K562 (cell line): ENCODE results near the gene PALM3. TPM values are rescaled to one million over a fixed set of nuclear protein-coding genes. Genes with fewer than 3 reads are reported as not detected.

ENCODE experiments used
- CBX3 ChIP-seq, 2 experiments: IDR thresholded peaks; 1 replicate in 1 of 2; 2 replicates in 1 of 2; pipeline ENCODE4 v1.6.1; 2012; ENCODE audit warnings: inconsistent platforms in 2 of 2, low read length in 2 of 2, borderline replicate concordance in 1 of 2, control low read depth in 1 of 2
- KLF16 ChIP-seq: IDR thresholded peaks from 2 replicates; pipeline ENCODE4 v1.6.1; 2016; ENCODE audit warnings: antibody characterized with exemption
- MXD1 ChIP-seq: fragments of 250-450 bp; sonication (Bioruptor Pico); IDR thresholded peaks from 2 replicates; pipeline ENCODE4 v1.8.0; 2021; ENCODE audit warnings: borderline replicate concordance, mild to moderate bottlenecking, moderate library complexity; ENCODE audit not compliant: poor library complexity, severe bottlenecking
- NELFE ChIP-seq: IDR thresholded peaks from 2 replicates; pipeline ENCODE4 v1.6.1; 2011; ENCODE audit warnings: mild to moderate bottlenecking; ENCODE audit not compliant: insufficient read depth, insufficient read length
- NRF1 ChIP-seq, 2 experiments: fragments of 450-650 bp; IDR thresholded peaks in 1 of 2; conservative IDR thresholded peaks in 1 of 2; 2 replicates each; pipeline ENCODE4 v1.6.1; 2014; ENCODE audit warnings: mild to moderate bottlenecking in 2 of 2
- PRPF4 ChIP-seq: fragments of 200-400 bp; formaldehyde crosslinking; IDR thresholded peaks from one replicate; pipeline ENCODE4 v1.6.1; 2017; ENCODE audit warnings: low read length, low read depth, mild to moderate bottlenecking; ENCODE audit not compliant: insufficient read depth, poor library complexity, severe bottlenecking
- PYGO2 ChIP-seq: fragments of 450-650 bp; IDR thresholded peaks from 2 replicates; pipeline ENCODE4 v1.6.1; 2016; ENCODE audit warnings: mild to moderate bottlenecking, missing genetic modification characterization, moderate library complexity, missing compliant biosample characterization
- RBM14 ChIP-seq: fragments of 200-400 bp; formaldehyde crosslinking; IDR thresholded peaks from 2 replicates; pipeline ENCODE4 v1.6.1; 2018; ENCODE audit warnings: low read depth, mild to moderate bottlenecking, low read length, moderate library complexity, borderline replicate concordance; ENCODE audit not compliant: insufficient read depth
- RNF219 ChIP-seq: fragments of 250-450 bp; sonication (Bioruptor Pico); IDR thresholded peaks from 2 replicates; pipeline ENCODE4 v1.5.0; 2022; ENCODE audit warnings: mild to moderate bottlenecking
- SIX5 ChIP-seq, 2 experiments: IDR thresholded peaks; 2 replicates each; pipeline ENCODE4 v1.6.1; 2011; ENCODE audit warnings: low read length in 2 of 2, borderline replicate concordance in 1 of 2, low read depth in 1 of 2, mild to moderate bottlenecking in 1 of 2, moderate library complexity in 1 of 2; ENCODE audit not compliant: insufficient read depth in 1 of 2
- SMAD3 ChIP-seq: fragments of 450-650 bp; formaldehyde crosslinking; conservative IDR thresholded peaks from 2 replicates; pipeline ENCODE4 v1.4.0; 2020; ENCODE audit warnings: mild to moderate bottlenecking
- SMARCB1 ChIP-seq: IDR thresholded peaks from 2 replicates; pipeline ENCODE4 v1.6.1; 2011; ENCODE audit warnings: improper control_type of control experiment, low read depth; ENCODE audit not compliant: insufficient read length
- SREBF1 ChIP-seq: fragments of 150-350 bp; IDR thresholded peaks from 2 replicates; pipeline ENCODE4 v1.6.1; 2014; ENCODE audit warnings: antibody characterized with exemption, low read depth, low read length, borderline replicate concordance
- THAP12 ChIP-seq: fragments of 250-450 bp; sonication (Bioruptor Pico); IDR thresholded peaks from 2 replicates; pipeline ENCODE4 v1.9.0; 2021; ENCODE audit warnings: mild to moderate bottlenecking, inconsistent platforms
- U2AF1 ChIP-seq: fragments of 200-400 bp; formaldehyde crosslinking; optimal IDR thresholded peaks from 2 replicates; pipeline ENCODE3; 2017; ENCODE audit warnings: mild to moderate bottlenecking, low read depth, low read length, moderate library complexity
- ZBTB9 ChIP-seq: fragments of 450-650 bp; formaldehyde crosslinking; IDR thresholded peaks from 2 replicates; pipeline ENCODE4 v1.4.0; 2020; ENCODE audit warnings: mild to moderate bottlenecking, moderate library complexity
- ZNF431 ChIP-seq: sonication (generic); formaldehyde crosslinking; IDR thresholded peaks from 2 replicates; pipeline ENCODE4 v1.8.0; 2022; ENCODE audit warnings: mild to moderate bottlenecking, missing genetic modification reagents
- polyA plus RNA-seq, 8 experiments: library from polyadenylated mRNA; depleted of rRNA in 4 of 8; stranded (reverse) in 5 of 8; unstranded in 3 of 8; fragments of >200 nt; fragmentation: Nextera tagmentation in 2 of 8; fragmentation: Illumina TruSeq in 1 of 8; extraction: Ambion mirVana in 2 of 8; extraction: Trizol in 1 of 8; gene quantifications; 2 replicates each; pipeline versions ENCODE4 v1.2.1 to v1.2.3, GENCODE V29; 2011 to 2014; ENCODE audit warnings: inconsistent platforms in 1 of 8, missing spikeins in 1 of 8
- total RNA-seq, 7 experiments: library from RNA; depleted of rRNA in 6 of 7; stranded (reverse); fragments of >200 nt in 6 of 7; fragmentation: Illumina TruSeq in 2 of 7; extraction: Trizol in 2 of 7; gene quantifications; 2 replicates each; pipeline versions ENCODE4 v1.2.1 to v1.2.3, GENCODE V29; 2011 to 2021; ENCODE audit warnings: low replicate concordance in 1 of 7
- TF ChIP-seq, protein P1 (sequence below): fragments of 200-800 bp; sonication (Bioruptor generic); IDR thresholded peaks from 2 replicates; pipeline ENCODE4 v1.6.1; 2017; ENCODE audit warnings: missing genetic modification characterization, missing compliant biosample characterization

The PALM3 gene
- total and polyA plus RNA-seq, 9 of the 15 experiments (the other 6 are each of a cell fraction or from before 2014, with no cell fraction given), result 0.07 to 9.3 (median 3.3) TPM

- TF ChIP-seq PYGO2 (tag), result no peak
- no peak for TF ChIP-seq ZBTB9 (CRISPR knock-in tag)
- no peak for TF ChIP-seq NELFE
- TF ChIP-seq, protein P1, sequence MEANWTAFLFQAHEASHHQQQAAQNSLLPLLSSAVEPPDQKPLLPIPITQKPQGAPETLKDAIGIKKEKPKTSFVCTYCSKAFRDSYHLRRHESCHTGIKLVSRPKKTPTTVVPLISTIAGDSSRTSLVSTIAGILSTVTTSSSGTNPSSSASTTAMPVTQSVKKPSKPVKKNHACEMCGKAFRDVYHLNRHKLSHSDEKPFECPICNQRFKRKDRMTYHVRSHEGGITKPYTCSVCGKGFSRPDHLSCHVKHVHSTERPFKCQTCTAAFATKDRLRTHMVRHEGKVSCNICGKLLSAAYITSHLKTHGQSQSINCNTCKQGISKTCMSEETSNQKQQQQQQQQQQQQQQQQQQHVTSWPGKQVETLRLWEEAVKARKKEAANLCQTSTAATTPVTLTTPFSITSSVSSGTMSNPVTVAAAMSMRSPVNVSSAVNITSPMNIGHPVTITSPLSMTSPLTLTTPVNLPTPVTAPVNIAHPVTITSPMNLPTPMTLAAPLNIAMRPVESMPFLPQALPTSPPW (CRISPR knock-in tag), result peak; percentile 50; the same call in 1 of the 2 replicates
- TF ChIP-seq SIX5 (IDR thresholded peaks at IDR 0.05; ENCODE audit: borderline replicate concordance in 1 of 2, insufficient read depth in 1 of 2, low read depth in 1 of 2, low read length in 2 of 2), result no peak
- TF ChIP-seq U2AF1, result no peak
- TF ChIP-seq SMARCB1, result no peak
- no peak for TF ChIP-seq SMAD3 (CRISPR knock-in tag)
- TF ChIP-seq PRPF4, result no peak
- TF ChIP-seq NRF1 (conservative IDR thresholded peaks at IDR 0.05 in 1 of 2, IDR thresholded peaks at IDR 0.05 in 1 of 2), result peak; percentile 19 to 35; a peak in 1 of 4 replicates
- TF ChIP-seq KLF16, result peak; percentile 7; the same call in 1 of the 2 replicates
- TF ChIP-seq ZNF431 (CRISPR knock-in tag), result no peak
- TF ChIP-seq RNF219 (CRISPR knock-in tag), result no peak
- no peak for TF ChIP-seq SREBF1
- no peak for TF ChIP-seq MXD1 (CRISPR knock-in tag)
- no peak for TF ChIP-seq CBX3 (IDR thresholded peaks at IDR 0.05; ENCODE audit: borderline replicate concordance in 1 of 2, low read length in 2 of 2)
- TF ChIP-seq RBM14, result no peak
- no peak for TF ChIP-seq THAP12 (CRISPR knock-in tag)
These were observed 38.3 kb downstream of the PALM3 start (continued) for GRCh38 chr19:14023404-14024235.
